ENCODE data around the gene KCTD12. TPM values are rescaled to one million over a fixed set of nuclear protein-coding genes. Genes with fewer than 3 reads are reported as not detected.

KCTD12 gene
- total RNA-seq, 4 donors from 2014 or later = 27.9 to 59.3 (median 37.8) TPM

GRCh38 chr13:76872675-76873074, 13.5 kb downstream of the KCTD12 start:
- H3K27me3 ChIP-seq = no peaks in the 10 kb centered on the region
- H3K4me1 ChIP-seq = no peaks in the 10 kb centered on the region
- 64 to 75% methylated on average over 2 of the region's 2 CpGs for WGBS, 2 donors
- H3K36me3 ChIP-seq = no peaks in the 10 kb centered on the region
- intact Hi-C loops (cut with DNase I) = no loop called here
- H3K4me3 ChIP-seq (replicated peaks in 1 of 3) = no peak overlapping the region
- H3K27ac ChIP-seq = no peak overlapping the region
- H3K9me3 ChIP-seq = no peaks in the 10 kb centered on the region
- TF ChIP-seq CTCF (IDR thresholded peaks at IDR 0.05) = no peak
- no peak for TF ChIP-seq POLR2A (IDR thresholded peaks at IDR 0.05)
- no peak for DNase-seq

GRCh38 chr13:76871432-76871831, 14.8 kb downstream of the KCTD12 start:
- WGBS, 2 donors = 91 to 95% methylated on average over 3 of the region's 3 CpGs
- H3K36me3 ChIP-seq = no peaks in the 10 kb centered on the region
- no peak for TF ChIP-seq CTCF (IDR thresholded peaks at IDR 0.05)
- TF ChIP-seq POLR2A (IDR thresholded peaks at IDR 0.05) = no peak
- no peaks in the 10 kb centered on the region for H3K9me3 ChIP-seq
- no peaks in the 10 kb centered on the region for H3K4me1 ChIP-seq
- intact Hi-C loops (cut with DNase I) = no loop called here
- no peaks in the 10 kb centered on the region for H3K27me3 ChIP-seq
- no peak overlapping the region for H3K27ac ChIP-seq
- DNase-seq = no peak
- H3K4me3 ChIP-seq (replicated peaks in 1 of 3) = no peak overlapping the region

DNA sequence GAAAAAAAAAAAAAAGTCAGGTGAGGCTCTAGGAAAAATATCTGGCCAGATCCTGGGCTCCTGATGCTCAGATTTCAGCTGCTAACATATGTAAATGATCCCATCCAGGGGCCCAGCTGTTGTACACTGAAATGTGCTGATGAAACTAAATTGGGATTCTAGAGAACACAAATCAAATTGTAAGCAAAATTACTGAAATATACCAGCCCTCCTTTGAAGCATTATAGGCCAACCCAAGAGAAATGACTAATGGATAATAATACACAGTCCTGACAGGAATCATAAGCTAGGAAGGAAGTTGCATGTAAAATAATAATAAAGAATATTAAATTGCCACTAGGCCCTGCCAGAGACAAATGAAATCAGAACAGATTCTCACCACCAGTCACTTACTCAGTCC, 17.8 kb downstream of the KCTD12 start:
- H3K4me3 ChIP-seq (replicated peaks in 1 of 3) = no peak overlapping the region
- H3K4me1 ChIP-seq = no peaks in the 10 kb centered on the region
- no peaks in the 10 kb centered on the region for H3K36me3 ChIP-seq
- H3K27me3 ChIP-seq = no peaks in the 10 kb centered on the region
- no peak overlapping the region for H3K27ac ChIP-seq
- intact Hi-C loops (cut with DNase I) = no loop called here
- TF ChIP-seq POLR2A (IDR thresholded peaks at IDR 0.05) (no peak), CTCF (IDR thresholded peaks at IDR 0.05) (no peak)
- H3K9me3 ChIP-seq = no peaks in the 10 kb centered on the region
- DNase-seq = no peak

GRCh38 chr13:76865996-76866503, 20.2 kb downstream of the KCTD12 start:
- no peak for DNase-seq
- no peak for TF ChIP-seq CTCF (IDR thresholded peaks at IDR 0.05)
- no peak for TF ChIP-seq POLR2A (IDR thresholded peaks at IDR 0.05)
- intact Hi-C loops (cut with DNase I) = no loop called here
- Histone ChIP-seq H3K4me3 (replicated peaks in 1 of 3) (no peak overlapping the region), H3K27me3 (no peaks in the 10 kb centered on the region), H3K4me1 (no peaks in the 10 kb centered on the region), H3K36me3 (no peaks in the 10 kb centered on the region), H3K9me3 (no peaks in the 10 kb centered on the region), H3K27ac (no peak overlapping the region)
- WGBS, 2 donors = 66 to 72% methylated on average over 1 of the region's 1 CpG

GRCh38 chr13:76865109-76865508, 21.1 kb downstream of the KCTD12 start:
- 57 to 64% methylated on average over 4 of the region's 4 CpGs for WGBS, 2 donors
- intact Hi-C loops (cut with DNase I) = no loop called here
- H3K36me3 ChIP-seq = no peaks in the 10 kb centered on the region
- no peaks in the 10 kb centered on the region for H3K4me1 ChIP-seq
- DNase-seq = no peak
- H3K27me3 ChIP-seq = no peaks in the 10 kb centered on the region
- H3K27ac ChIP-seq = no peak overlapping the region
- no peak overlapping the region for H3K4me3 ChIP-seq (replicated peaks in 1 of 3)
- no peaks in the 10 kb centered on the region for H3K9me3 ChIP-seq
- no peak for TF ChIP-seq POLR2A (IDR thresholded peaks at IDR 0.05)
- no peak for TF ChIP-seq CTCF (IDR thresholded peaks at IDR 0.05)
